ENCODE results near the gene NCAPD3.
"Not testable (repeated sequence)": the region's sequence is repeated elsewhere in the genome, so short reads cannot be mapped to it uniquely, and the experiment has no call there.

NCAPD3 gene

DNA sequence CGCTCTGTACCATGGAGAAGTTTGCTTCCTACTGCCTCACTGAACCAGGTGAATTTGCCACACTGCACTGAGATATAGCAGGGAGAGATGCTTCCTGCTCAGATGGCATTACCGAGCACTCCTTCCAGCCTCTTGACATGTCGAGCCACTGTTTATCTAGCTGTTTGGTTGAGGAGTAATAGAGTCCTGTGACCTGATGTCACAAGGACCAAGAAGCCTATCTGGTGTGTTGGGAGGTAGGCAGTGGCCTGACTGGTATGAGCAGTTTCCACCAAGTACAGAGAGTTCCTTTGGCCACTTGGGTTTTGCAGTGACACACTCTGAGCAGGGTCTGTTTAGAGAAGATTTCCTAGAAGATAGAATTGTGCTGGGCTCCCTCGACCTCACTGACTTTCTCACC lies 34.8 kb upstream of the NCAPD3 start:
- H3K9me3 Mint-ChIP-seq: no peaks in the 10 kb centered on the region
- peaks cover 28% of the 10 kb centered on the region for H3K36me3 Mint-ChIP-seq (ENCODE audit: low read depth)
- H3K4me1 Mint-ChIP-seq (ENCODE audit: low read depth): peaks cover 20% of the 10 kb centered on the region
- no peak overlapping the region for H3K27ac Mint-ChIP-seq
- H3K4me3 Mint-ChIP-seq: no peak overlapping the region
- H3K27me3 Mint-ChIP-seq: no peaks in the 10 kb centered on the region

DNA sequence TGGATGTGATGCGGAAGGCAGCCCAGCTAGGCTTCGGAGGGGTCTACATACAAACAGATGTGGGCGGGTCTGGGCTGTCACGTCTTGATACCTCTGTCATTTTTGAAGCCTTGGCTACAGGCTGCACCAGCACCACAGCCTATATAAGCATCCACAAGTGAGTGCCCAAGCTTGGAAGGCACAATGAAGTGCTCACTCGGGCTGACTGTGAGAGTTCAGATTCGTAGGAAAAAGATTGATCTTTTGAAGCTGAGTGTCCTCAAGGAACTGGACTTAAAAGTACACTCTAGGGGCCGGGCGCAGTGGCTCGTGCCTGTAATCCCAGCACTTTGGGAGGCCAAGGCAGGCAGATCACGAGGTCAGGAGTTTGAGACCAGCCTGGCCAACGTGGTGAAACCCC lies 33.3 kb upstream of the NCAPD3 start:
- Mint-ChIP-seq H3K36me3 (ENCODE audit: low read depth) (peaks cover 26% of the 10 kb centered on the region), H3K4me1 (ENCODE audit: low read depth) (peaks cover 28% of the 10 kb centered on the region), H3K9me3 (no peaks in the 10 kb centered on the region), H3K27me3 (no peaks in the 10 kb centered on the region), H3K27ac (no peak overlapping the region), H3K4me3 (no peak overlapping the region)

DNA sequence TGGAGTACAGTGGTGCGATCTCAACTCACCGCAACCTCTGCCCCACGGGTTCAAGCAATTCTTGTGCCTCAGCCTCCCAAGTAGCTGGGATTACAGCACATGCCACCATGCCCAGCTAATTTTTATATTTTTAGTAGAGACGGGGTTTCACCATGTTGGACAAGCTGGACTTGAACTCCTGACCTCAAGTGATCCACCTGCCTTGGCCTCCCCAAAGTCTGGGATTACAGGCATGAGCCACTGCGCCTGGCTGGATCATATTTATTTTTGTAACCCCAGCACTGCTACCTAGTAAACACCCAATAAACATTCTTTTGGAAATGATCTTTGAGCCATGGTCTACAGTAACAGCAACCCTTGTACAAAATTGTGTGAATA lies 31.4 kb upstream of the NCAPD3 start:
- Mint-ChIP-seq H3K4me1 (ENCODE audit: low read depth) (peaks cover 32% of the 10 kb centered on the region), H3K36me3 (ENCODE audit: low read depth) (peaks cover 18% of the 10 kb centered on the region)
- not testable (repeated sequence) for H3K4me3 Mint-ChIP-seq, H3K27me3 Mint-ChIP-seq, H3K27ac Mint-ChIP-seq, H3K9me3 Mint-ChIP-seq

DNA sequence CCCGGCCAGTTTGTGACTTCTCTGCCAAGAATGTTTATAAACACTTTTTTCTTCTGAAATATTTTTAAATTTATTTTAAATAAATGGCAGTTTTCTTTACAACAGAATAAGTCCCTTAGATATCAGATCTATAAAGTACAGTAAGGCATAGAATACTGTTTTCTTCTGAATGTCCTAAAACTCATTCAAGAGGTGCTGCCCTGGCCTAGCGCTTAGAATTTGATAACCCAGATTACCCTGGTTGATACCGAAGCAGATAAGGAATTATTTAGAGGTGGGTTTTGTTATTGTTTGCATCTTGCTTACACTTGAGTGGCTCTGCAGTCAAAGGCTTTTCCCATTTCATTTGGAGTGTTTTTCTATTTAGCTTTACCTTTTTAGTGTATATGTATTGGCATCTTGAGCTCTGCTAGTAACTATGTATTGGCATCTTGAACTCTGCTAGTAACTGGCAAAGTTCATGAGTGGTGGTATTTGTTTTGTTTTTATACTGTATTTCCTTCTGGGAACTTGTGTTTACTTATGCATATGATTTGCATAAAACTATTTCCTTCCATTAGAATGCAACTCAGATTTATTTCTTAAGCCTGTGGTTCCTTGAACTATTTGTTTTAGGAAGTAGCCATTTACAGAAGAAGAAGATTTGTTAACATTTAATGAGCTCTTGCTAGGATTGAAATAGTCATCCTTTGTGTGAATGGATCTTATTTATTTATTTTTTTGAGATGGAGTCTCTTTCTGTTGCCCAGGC lies 30.8 kb upstream of the NCAPD3 start:
- Mint-ChIP-seq H3K27ac (no peak overlapping the region), H3K36me3 (ENCODE audit: low read depth) (peaks cover 15% of the 10 kb centered on the region), H3K4me3 (peak overlapping the region; percentile 98), H3K27me3 (no peaks in the 10 kb centered on the region), H3K4me1 (ENCODE audit: low read depth) (peaks cover 32% of the 10 kb centered on the region), H3K9me3 (no peaks in the 10 kb centered on the region)

DNA sequence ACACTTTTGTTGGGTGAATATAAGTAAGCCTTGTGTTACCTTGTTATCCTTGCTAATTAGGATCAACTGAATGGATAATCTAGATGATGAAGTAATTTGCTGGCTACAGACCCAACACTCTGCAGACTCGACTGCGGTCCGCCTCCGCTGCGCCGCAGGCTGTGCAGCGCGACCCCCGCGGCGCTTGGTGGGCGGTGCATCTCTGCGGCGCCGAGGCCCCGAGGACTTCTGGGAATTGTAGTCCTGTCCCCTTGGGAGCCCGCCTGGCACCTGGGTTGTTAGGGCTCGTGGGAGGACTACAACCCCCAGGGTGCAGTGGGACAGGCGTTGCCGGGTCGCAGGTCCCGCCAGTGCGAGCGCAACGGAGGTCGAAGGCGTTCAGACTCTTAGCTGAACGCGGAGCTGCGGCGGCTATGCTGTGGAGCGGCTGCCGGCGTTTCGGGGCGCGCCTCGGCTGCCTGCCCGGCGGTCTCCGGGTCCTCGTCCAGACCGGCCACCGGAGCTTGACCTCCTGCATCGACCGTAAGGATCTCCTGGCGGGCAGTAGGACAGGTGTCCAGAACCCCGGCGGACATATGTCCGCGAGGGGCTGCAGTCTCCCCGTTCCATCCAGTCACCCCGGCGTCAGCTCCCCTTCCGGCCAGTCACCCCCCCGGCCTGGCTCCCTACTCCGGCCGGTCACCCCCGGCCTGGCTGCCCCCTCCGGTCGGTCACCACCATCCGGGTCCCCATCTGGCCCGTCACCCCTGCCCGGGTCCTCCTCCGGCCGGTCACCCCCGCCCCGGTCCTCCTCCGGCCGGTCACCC lies 29.6 kb upstream of the NCAPD3 start, which contains the start of the genes ACAD8 and THYN1:
TSS of gene ACAD8 (plus strand) at position 381 of the 806 bp plus-strand sequence. CDS start at position 414, 33 bp downstream.
TSS of gene THYN1 (minus strand) at position 165 of the 806 bp plus-strand sequence. CDS start 470 bp downstream, outside the sequence.
- no peaks in the 10 kb centered on the region for H3K9me3 Mint-ChIP-seq
- H3K4me3 Mint-ChIP-seq: peak within 1 kb of the TSS; percentile 98
- H3K36me3 Mint-ChIP-seq (ENCODE audit: low read depth): peaks cover 16% of the 10 kb centered on the region
- H3K27ac Mint-ChIP-seq: peak within 1 kb of the TSS; percentile 92
- H3K4me1 Mint-ChIP-seq (ENCODE audit: low read depth): peaks cover 32% of the 10 kb centered on the region
- H3K27me3 Mint-ChIP-seq: no peaks in the 10 kb centered on the region

DNA sequence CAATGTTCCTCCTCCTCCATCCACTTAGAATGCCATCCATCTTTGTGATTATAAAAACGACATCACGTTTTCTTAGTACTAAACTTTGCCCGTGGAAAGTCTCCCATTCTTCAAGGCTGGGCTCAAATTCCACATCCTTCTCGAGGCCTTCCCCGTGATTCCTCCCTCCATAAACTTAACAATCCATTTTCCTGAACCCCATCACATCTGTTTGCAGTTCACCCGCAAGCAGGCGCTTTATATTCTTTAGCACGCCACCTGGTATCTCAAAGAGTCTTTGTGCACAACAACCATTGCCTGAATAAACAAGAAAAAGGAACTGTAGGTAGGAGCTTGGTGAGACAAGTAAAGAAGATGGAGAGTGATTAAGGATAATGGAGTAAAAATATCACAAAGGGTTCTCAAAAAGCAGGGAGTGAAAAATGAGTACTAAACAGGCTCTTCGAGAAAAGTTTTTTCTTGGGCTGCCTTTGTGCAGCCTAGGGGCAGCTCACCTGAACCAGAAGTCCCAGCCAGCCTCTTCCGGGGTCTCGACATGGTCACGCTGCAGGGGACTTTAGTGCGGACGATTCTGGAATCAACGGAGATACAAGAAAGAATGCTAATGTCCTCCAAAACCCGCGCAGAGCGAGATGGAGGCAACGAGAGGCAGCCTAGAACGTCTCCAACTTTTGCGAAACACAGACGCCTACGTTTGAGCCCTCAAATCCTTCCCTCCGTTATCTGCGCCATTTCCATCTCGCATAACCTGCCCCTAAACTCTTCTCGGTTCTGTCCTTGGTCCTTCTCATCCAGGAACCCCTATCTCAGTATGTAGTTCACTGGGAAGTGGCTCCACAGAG lies 28.8 kb upstream of the NCAPD3 start:
- peaks cover 21% of the 10 kb centered on the region for H3K36me3 Mint-ChIP-seq (ENCODE audit: low read depth)

DNA sequence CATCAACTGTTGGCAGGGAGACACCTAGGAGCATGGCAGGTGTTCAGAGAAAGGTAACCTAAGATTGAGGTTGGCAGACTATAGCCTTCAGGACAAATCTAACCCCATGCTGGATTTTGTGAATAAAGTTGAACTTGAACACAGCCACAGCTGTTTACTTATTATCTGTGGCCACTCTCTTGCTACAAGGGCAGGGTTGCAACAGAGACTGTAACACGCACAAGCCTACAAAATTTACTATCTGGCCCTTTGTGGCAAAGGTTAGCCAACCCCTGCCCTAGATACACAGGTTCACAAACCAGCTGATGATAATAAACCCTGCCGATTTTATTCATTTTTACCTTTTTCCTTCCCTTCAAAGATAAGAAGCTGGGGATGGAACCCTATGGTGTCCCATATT lies 26.9 kb upstream of the NCAPD3 start:
- Mint-ChIP-seq H3K36me3 (ENCODE audit: low read depth) (peaks cover 27% of the 10 kb centered on the region), H3K27me3 (no peaks in the 10 kb centered on the region), H3K9me3 (no peaks in the 10 kb centered on the region), H3K27ac (no peak overlapping the region), H3K4me1 (ENCODE audit: low read depth) (peaks cover 30% of the 10 kb centered on the region), H3K4me3 (no peak overlapping the region)

More for the DNA sequence above, 28.8 kb upstream of the NCAPD3 start:
- Mint-ChIP-seq H3K9me3 (no peaks in the 10 kb centered on the region), H3K27me3 (no peaks in the 10 kb centered on the region), H3K4me1 (ENCODE audit: low read depth) (peaks cover 32% of the 10 kb centered on the region), H3K4me3 (peak overlapping the region; percentile 98), H3K27ac (peak overlapping the region; percentile 92)

DNA sequence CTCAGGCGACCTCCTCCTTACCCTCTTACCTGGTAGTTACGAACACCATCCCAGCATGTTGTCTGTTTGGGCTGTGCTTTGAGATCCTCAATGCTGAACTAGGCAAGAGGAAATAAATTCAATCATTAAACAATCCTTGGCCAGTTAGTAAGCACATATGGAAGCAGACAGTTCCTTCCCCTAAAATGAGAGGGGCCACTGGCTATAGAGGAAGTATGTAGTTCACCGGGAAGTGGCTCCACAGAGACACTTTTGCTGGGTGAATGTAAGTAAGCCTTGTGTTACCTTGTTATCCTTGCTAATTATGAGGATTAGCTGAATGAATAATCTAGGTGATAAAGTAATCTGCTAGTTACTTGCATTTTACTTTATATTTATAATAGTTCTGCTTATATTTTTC lies 26.5 kb upstream of the NCAPD3 start:
- H3K36me3 Mint-ChIP-seq (ENCODE audit: low read depth): peaks cover 27% of the 10 kb centered on the region
- H3K27ac Mint-ChIP-seq: no peak overlapping the region
- no peaks in the 10 kb centered on the region for H3K9me3 Mint-ChIP-seq
- no peak overlapping the region for H3K4me3 Mint-ChIP-seq
- no peaks in the 10 kb centered on the region for H3K27me3 Mint-ChIP-seq
- H3K4me1 Mint-ChIP-seq (ENCODE audit: low read depth): peaks cover 26% of the 10 kb centered on the region

DNA sequence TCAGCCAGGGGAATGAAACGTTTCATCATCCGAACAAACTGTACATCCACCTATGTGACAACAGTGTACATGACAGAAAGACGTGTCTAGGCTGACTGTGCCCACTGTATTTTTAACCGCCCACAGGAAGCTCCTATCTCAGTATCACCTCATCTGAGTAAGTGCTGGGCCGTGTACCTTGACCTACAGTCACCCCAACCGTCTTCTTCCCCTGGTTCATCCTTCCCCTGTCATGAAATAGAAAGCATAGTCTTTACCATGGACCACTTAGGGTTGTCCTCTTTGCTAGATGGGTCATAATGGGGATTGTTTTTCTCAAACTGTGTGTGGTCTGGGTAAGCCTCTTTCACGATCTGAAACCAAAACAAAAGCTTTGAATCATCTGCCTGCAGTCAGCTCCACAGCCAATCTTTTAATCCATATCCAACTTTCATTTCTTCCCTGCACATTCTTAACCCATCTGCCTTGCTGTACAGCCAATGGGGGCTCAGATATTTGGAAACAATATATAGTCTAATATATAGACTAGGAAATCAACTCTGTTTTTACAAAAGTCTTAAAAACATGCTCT lies 25.2 kb upstream of the NCAPD3 start:
- no peak overlapping the region for H3K4me3 Mint-ChIP-seq
- H3K9me3 Mint-ChIP-seq: no peaks in the 10 kb centered on the region

DNA sequence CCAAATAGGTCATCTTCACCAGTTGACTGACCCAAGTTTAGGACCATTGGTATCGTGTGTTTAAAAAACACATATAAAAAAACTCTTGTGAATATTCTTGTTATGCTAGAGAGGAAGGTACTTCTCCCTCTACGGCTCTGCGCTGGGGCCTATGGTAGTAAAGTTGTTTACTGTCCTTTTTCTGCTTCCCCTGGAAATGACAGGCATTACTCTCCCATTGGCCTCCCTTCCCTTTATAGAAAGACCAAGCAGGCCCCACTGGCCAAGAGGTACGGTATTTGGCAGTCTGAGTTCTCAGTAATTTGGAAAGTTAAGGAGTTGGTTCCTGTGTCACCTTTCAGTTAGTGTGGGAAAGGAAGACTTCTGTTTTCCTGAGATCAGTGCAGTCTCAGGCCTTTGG lies 22.9 kb upstream of the NCAPD3 start:
- Mint-ChIP-seq H3K27me3 (no peaks in the 10 kb centered on the region), H3K27ac (no peak overlapping the region), H3K4me1 (ENCODE audit: low read depth) (peaks cover 3% of the 10 kb centered on the region), H3K9me3 (no peaks in the 10 kb centered on the region), H3K4me3 (no peak overlapping the region), H3K36me3 (ENCODE audit: low read depth) (peaks cover 48% of the 10 kb centered on the region)

More for the DNA sequence above, 25.2 kb upstream of the NCAPD3 start:
- peak overlapping the region; percentile 77 for H3K27ac Mint-ChIP-seq
- peaks cover 16% of the 10 kb centered on the region for H3K4me1 Mint-ChIP-seq (ENCODE audit: low read depth)
- peaks cover 35% of the 10 kb centered on the region for H3K36me3 Mint-ChIP-seq (ENCODE audit: low read depth)
- no peaks in the 10 kb centered on the region for H3K27me3 Mint-ChIP-seq

DNA sequence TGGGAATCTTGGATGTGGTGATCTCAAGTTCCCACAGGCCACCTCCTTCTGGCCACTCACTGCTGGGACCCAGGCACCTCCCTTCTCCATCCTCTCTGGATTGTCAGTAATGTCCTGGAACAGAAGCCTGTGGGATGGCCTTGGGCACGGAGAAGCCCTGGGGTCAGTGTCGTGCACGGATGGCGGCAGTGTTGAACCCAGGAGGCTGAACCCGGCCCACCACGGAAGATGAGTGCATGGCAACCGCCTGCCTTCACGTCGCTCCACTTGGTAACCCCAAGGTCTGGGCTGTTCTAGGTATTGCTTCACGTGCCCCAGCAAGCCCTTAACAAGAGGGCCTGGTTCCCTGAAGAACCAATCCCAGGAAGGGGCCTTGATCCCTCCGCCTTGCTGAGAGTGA lies 22.3 kb upstream of the NCAPD3 start:
- Mint-ChIP-seq H3K27me3 (no peaks in the 10 kb centered on the region), H3K9me3 (no peaks in the 10 kb centered on the region), H3K27ac (no peak overlapping the region), H3K4me1 (ENCODE audit: low read depth) (no peaks in the 10 kb centered on the region), H3K4me3 (no peak overlapping the region), H3K36me3 (ENCODE audit: low read depth) (peaks cover 48% of the 10 kb centered on the region)

DNA sequence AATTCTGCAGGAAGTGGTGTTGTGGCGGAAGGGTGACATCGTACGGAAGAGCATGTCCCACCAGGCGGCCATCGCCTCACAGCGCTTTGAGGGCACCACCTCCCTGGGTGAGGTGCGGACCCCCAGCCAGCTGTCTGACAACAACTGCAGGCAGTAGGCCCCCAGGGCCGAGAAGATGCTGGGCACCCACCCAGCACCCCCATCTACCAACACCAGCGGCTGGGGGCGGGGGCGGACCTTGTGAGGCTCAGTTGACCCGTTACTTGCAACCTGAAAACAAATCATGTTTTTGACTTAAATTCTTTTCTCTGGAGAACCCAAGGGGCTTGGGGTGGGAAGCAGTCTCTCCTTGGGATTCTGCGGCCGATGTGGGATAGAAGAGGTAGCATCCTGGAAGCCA lies 21.7 kb upstream of the NCAPD3 start:
- Mint-ChIP-seq H3K27ac (no peak overlapping the region), H3K27me3 (no peaks in the 10 kb centered on the region), H3K9me3 (no peaks in the 10 kb centered on the region), H3K4me3 (no peak overlapping the region), H3K4me1 (ENCODE audit: low read depth) (no peaks in the 10 kb centered on the region), H3K36me3 (ENCODE audit: low read depth) (peaks cover 48% of the 10 kb centered on the region)

DNA sequence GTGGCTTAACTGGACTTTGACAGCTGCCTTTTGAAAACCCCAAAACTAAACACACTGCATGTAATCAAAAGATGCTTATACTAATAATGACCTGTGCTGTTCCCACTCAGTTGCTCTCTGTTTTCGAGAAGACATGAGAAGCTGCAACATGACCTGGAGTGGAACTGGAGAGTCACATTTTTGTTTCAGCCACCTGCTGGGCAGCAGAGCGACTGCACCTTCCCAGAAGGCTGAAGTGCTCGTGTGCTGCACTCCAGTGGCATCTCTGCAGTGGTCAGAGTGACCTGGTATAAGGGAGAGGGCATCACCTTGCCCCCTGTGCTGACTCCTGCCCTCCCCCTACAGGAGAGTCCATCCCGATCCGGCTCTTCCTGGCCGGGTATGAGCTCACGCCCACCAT lies 20.8 kb upstream of the NCAPD3 start:
- H3K27ac Mint-ChIP-seq: no peak overlapping the region
- no peaks in the 10 kb centered on the region for H3K27me3 Mint-ChIP-seq
- no peaks in the 10 kb centered on the region for H3K9me3 Mint-ChIP-seq
- H3K4me3 Mint-ChIP-seq: no peak overlapping the region
- peaks cover 48% of the 10 kb centered on the region for H3K36me3 Mint-ChIP-seq (ENCODE audit: low read depth)
- no peaks in the 10 kb centered on the region for H3K4me1 Mint-ChIP-seq (ENCODE audit: low read depth)

DNA sequence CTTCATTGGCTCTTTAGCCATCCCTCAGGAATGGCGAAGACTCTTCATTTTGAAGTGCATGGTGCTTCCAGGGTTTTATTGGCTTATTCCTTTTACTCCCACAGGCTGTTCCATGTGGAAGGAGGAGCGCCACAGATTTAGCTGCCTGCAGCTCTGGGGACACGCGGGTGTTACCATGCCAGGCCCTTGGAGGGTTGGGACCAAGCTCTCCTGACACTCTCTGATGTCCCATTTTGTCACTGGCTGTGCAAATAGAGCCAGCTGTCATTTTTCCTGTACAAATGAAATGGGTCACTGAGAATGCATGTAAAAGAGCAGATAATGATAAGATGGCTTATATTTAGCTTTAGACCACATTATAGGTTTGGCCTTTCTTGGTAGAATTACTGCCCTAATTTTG lies 20.1 kb upstream of the NCAPD3 start:
- Mint-ChIP-seq H3K36me3 (ENCODE audit: low read depth) (peaks cover 46% of the 10 kb centered on the region), H3K9me3 (no peaks in the 10 kb centered on the region), H3K4me1 (ENCODE audit: low read depth) (no peaks in the 10 kb centered on the region), H3K27ac (no peak overlapping the region), H3K4me3 (no peak overlapping the region), H3K27me3 (no peaks in the 10 kb centered on the region)
